ENCODE measurements around the gene XRCC4. TPM values are rescaled to one million over a fixed set of nuclear protein-coding genes. Genes with fewer than 3 reads are reported as not detected.

Gene XRCC4
- total RNA-seq, 1 experiment from 2014 or later = 24.6 TPM

- H3K4me1 ChIP-seq (ENCODE audit: control insufficient read depth in 1 of 2, insufficient read depth in 2 of 2, low read length in 2 of 2) = no peaks in the 10 kb centered on the region
- RAD21 ChIA-PET (ENCODE audit: low non-redundant PET in 1 of 2, low total read pairs in 2 of 2, uncharacterized antibody in 2 of 2, unreplicated experiment in 2 of 2) = no interaction called here
- no TSS peak for BruUV-seq (replicated peaks)
- H3K9me3 ChIP-seq (ENCODE audit: control insufficient read depth in 1 of 2, insufficient read depth in 1 of 2, low read depth in 1 of 2, low read length in 2 of 2) = no peaks in the 10 kb centered on the region
- no peak overlapping the region for H3K9ac ChIP-seq (ENCODE audit: low read length)
- POLR2A ChIA-PET = no interaction called here
- H3K9me2 ChIP-seq (ENCODE audit: insufficient read depth) = no peaks in the 10 kb centered on the region
- H4K20me1 ChIP-seq (ENCODE audit: insufficient read depth) = no peaks in the 10 kb centered on the region
- ATAC-seq (no peak), DNase-seq (ENCODE audit: low read depth, low spot score) (no peak)
- CTCF ChIA-PET = no interaction called here
- intact Hi-C loops (cut with micrococcal nuclease) = no loop called here
- no peak overlapping the region for H2AFZ ChIP-seq (ENCODE audit: low read depth, low read length, poor library complexity, severe bottlenecking)
- no peak overlapping the region for H3K27ac ChIP-seq (ENCODE audit: low read depth, low read length)
- H3K36me3 ChIP-seq (ENCODE audit: control insufficient read depth in 1 of 2, insufficient read depth in 2 of 2, low read length in 2 of 2) = no peaks in the 10 kb centered on the region
- TF ChIP-seq SRF (IDR thresholded peaks at IDR 0.05; ENCODE audit: low read depth) = no peak
- TF ChIP-seq CBX3 (IDR thresholded peaks at IDR 0.05; ENCODE audit: low read depth) = no peak
- no peak for TF ChIP-seq ZBTB33 (IDR thresholded peaks at IDR 0.05; ENCODE audit: extremely low read depth, insufficient replicate concordance, low read length)
- TF ChIP-seq EGR1 (IDR thresholded peaks at IDR 0.05; ENCODE audit: low read depth) = no peak
- no peak for TF ChIP-seq SIN3A (IDR thresholded peaks at IDR 0.05; ENCODE audit: low read depth)
- TF ChIP-seq CTCF (IDR thresholded peaks at IDR 0.05 in 2 of 3, conservative IDR thresholded peaks at IDR 0.05 in 1 of 3; ENCODE audit: borderline replicate concordance in 1 of 3, insufficient read depth in 1 of 3, low read depth in 2 of 3, low read length in 2 of 3) = no peak
- no peak for TF ChIP-seq MAX (IDR thresholded peaks at IDR 0.05)
- TF ChIP-seq EZH2 (IDR thresholded peaks at IDR 0.05) = no peak
- no peak for TF ChIP-seq RAD21 (IDR thresholded peaks at IDR 0.05; ENCODE audit: low read depth)
- no peak overlapping the region for H3K4me3 ChIP-seq (replicated peaks in 1 of 2; ENCODE audit: low read depth in 1 of 2, low read length in 2 of 2)
- H3K27me3 ChIP-seq (ENCODE audit: insufficient read depth, low read length) = no peaks in the 10 kb centered on the region
- no peaks in the 10 kb centered on the region for H3K79me2 ChIP-seq (ENCODE audit: insufficient read depth, low read length)
- no peak overlapping the region for H3K4me2 ChIP-seq (ENCODE audit: low read length)
These were observed 324.4 kb downstream of the XRCC4 start for GRCh38 chr5:83401775-83402174.

Other genes starting within 250 kb of the XRCC4 start
- gene TMEM167A, start 153 bp upstream of the XRCC4 start, total RNA-seq (2021; ENCODE audit: unreplicated experiment) = 108 TPM